GM19467 (cell line): ENCODE measurements around the gene WDR20.
"Not testable (repeated sequence)": the region's sequence is repeated elsewhere in the genome, so short reads cannot be mapped to it uniquely, and the experiment has no call there.

Experiments
- ATAC-seq: cut with Tn5 transposase; IDR thresholded peaks from one replicate; pipeline ENCODE4 v1.9.1; 2021; ENCODE audit warnings: mild to moderate bottlenecking, moderate library complexity; ENCODE audit not compliant: unreplicated experiment

WDR20 gene

DNA sequence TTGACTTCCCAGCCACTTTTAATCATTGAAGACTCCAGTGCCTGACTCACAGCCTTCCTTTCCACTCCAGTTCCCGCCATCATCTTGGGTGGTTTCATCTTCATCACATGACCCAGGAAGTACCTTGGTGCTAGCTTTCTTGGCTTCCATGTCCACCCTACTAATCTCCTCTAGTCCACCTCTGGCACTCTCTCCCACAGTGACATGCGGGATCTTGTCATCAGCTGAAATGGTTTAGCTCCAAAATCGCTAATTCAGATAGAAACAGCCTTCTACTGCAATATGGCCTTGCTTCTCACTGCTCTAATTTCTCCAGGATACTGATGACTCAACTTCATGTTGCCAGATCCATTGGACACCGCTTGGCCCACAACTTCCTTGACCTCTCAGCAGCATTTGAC, 24.5 kb downstream of the WDR20 start:
- no peak for ATAC-seq

DNA sequence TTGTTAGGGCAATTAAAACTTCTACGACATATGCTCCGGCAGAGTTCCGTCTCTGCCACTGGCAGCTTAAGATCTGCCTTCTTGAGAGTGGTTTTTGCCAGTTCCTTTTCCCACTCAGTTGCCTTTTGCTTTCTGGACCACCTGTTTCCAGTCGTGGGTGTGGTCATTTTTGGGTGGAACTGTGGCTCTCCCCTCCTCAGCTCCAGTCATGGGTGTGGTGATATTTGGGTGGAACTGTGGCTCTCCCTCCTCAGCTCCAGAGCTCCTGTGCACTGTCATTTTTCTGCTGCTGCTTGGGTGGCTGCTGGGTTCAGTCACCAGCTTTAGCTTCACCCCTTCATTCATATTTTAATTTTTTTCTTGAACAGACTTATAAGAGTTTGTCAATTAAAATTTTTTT, 25.3 kb downstream of the WDR20 start:
- no peak for ATAC-seq

DNA sequence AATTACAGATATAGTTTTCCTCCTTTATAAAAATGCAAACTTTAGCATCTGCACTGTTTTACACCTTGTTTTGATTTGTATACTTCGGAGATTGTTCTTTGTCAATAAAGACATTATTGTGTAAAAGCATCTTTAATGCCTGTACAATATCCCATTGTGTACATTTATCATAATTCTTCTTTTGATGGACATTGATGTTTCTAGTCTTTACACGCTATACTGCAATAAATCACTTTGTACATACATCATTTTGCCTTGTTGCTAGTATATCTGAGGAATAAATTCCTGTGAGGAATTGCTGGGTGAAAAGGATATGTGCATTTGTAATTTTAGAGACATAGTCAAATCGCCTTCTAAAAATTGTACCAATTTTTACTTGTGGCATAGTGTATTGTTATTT, 30.4 kb downstream of the WDR20 start:
- no peak for ATAC-seq

DNA sequence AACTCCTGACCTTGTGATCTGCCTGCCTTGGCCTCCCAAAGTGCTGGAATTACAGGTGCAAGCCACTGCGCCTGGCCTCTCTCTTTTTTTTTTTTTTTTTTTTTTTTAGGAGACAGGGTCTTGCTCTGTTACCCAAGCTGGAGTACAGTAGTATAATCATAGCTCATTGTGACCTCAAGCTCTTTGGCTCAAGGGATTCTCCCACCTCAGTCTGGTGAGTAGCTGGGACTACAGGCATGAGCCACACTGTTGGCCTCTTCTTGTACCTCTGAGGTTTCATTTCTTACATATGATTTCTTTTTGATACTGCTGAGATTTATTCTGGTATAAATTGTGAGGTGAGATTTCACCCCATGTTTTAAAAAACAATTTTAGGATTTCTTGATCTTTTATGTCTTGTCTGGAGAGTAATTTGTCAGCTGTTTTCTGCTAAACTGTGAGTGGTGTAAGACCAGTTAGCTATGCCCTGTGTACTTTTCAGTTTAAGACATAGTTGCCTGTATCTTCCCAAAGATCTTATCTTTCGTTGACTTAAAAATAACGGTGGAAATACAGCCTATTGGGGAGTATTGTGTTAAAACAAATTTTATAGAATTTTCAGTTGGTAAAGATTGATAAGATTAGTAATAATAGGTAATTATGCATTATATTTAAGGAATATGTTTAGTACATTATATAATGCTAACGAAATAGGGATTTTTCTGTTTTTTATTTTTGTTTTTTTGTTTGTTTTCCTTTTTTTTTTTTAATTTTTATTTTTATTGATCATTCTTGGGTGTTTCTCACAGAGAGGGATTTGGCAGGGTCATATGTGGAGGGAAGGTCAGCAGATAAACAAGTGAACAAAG, 31.7 kb downstream of the WDR20 start:
- no peak for ATAC-seq

DNA sequence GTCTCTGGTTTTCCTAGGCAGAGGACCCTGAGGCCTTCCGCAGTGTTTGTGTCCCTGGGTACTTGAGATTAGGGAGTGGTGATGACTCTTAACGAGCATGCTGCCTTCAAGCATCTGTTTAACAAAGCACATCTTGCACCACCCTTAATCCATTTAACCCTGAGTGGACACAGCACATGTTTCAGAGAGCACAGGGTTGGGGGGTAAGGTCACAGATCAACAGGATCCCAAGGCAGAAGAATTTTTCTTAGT, 32.2 kb downstream of the WDR20 start:
- ATAC-seq = not testable (repeated sequence)

DNA sequence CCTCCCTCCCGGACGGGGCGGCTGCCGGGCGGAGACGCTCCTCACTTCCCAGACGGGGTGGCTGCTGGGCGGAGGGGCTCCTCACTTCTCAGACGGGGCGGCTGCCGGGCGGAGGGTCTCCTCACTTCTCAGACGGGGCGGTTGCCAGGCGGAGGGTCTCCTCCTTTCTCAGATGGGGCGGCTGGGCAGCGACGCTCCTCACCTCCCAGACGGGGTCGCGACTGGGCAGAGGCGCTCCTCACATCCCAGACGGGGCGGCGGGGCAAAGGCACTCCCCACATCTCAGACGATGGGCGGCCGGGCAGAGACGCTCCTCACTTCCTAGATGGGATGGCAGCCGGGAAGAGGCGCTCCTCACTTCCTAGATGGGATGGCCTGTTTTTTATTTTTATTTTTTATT, 33.0 kb downstream of the WDR20 start:
- not testable (repeated sequence) for ATAC-seq

DNA sequence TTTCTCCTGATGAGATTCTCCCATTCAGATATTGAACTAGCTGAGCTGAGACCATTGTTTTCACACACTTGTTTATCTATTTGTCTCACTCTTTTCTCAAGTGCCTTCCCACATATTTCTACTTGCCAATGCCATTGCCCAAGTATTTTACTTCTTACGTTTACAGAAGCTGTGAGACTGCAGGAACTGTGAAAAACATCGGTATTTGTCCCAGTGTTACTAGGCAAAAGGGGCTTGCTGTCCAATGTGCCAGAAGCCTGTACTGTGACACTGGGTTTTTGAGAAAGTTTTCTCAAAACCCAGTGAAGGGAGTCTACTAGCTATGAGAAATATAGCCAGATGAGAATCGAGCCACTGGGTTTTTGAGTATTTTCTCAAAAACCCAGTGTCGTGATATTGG, 37.5 kb downstream of the WDR20 start:
- no peak for ATAC-seq

DNA sequence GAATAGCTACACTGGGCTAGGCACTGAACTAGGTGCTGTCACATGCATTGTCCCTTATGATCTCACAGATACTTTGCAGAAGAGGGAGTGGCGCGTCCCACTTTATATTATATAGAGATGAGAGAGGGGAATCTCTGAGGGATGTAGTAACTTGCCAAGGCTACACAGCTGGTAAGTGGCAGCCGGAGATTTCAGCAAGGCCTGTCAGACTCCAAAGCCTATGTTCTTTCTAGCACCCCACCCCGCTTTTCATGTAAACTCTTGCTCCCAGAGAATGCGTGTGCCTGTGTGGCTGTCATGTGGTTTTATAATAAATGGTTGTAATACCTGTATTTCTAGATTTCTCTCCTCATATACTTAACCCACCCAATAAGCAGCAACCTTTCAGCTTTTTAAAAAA, 39.1 kb downstream of the WDR20 start:
- ATAC-seq = no peak

DNA sequence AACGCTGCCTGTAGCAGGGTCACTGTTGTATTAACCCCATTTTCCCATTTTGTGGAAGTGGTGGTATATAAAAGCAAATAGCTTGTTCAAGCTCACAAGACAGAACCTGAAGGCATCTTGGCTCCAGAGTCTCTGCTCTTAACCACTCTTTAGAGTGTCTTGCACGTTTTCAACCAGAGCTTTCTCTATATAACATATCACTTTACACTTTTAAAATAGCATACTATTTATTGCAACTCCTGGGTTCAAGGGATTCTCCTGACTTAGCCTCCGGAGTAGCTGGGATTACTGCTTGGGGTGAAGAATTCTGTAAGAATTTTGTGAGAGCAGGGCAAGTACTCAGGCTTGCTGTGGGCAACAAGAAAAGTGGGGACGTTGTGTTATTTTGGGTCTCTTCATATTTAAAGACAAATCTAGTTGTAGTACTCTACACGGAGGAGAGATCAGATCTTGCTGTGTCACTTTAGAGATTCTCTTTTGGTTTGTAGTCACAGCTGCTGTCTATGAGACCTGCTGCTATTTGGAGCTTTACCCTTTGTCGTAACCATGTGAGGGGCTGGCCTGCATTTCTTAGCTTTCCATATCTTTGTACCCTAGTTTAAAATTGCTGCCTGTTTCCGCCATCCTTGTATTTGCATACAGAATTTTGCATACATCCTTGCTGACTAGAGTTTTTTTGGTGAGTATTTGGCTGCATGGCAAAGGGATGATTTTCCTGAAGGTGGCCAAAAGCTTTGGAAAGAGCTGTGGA, 40.7 kb downstream of the WDR20 start:
- no peak for ATAC-seq

DNA sequence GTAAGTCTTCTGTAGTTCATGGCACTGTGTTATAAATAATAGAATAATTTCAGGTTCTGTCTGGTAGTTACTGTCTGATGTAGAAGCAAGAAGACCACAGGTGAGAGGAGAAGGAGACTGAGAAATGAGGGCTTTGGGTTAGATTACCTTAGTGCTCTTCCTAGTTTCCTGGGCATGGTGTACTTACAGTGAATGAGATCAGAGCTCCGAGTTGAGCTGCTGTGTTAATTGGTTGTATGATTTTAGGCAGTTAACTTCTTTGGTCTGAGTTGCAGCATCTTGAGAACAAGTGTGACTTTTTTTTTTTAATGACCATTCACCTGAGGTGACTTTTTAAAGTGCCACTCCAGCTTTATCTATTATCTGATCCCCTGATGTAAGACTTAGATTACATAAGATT, 41.5 kb downstream of the WDR20 start:
- no peak for ATAC-seq

DNA sequence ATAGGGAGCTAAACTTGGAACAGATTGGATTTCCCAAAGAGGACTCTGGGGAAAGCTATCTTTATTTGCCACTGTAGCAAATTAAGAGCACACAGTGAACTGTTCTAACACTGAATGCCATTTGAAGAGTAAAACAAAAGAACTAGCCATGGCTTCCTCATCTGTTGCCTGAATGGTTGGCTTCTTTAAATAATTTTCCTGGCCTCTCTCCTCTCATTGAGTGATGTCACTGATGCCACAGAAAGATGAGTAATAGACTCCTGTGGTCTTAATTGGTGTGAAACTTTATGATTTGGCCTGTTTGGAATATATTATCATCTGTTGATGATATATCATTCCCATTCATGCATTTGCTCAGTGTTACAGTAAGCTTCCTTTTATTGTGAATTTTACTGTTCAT, 42.5 kb downstream of the WDR20 start:
- no peak for ATAC-seq

DNA sequence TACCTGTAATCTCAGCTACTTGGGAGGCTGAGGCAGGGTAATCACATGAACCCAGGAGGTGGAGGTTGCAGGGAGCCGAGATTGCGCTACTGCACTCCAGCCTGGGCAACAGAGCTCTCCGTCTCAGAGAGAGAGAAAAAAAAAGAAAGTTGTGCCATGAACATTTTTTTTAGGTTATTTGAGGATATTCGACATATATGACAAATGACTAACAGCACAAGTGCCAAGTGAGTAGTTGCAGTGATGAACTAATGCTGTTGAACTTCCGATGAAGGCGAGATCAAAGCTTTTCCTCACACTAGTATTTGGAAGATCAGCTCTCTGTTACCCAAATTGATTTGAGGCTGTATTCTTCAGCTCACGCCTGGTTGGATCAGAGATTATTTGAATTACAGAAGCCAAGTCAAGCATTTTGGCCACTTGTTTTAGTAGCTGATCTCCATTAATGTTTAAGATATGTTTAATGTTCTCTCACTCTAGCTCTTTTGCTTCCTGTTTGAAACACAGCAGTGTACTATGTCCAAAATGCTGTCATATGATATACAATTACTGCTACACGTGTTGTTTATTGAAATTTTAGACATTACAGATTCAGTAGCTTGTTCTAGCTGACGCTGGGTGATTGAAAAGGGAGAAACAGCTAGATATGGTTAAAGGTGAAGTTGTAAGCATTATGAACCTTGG, 43.4 kb downstream of the WDR20 start:
- ATAC-seq = no peak

DNA sequence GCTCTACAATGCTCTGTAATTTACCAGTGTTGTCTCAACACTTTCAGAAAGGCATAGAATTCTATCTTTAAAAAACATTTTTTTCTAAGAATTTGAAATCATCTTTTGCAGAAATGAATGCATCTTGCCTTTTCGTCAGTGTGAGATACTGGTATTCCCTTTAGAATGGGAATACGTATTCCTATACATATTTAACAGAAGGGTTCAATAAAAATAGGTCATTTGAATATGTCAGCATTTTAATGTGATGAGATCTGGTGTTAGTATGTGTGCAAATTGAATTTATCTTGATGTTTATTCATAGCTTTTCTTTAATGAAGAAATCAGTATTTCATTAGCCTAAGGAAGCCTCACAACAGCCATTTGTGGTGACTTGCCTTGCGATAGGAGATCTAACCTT, 44.2 kb downstream of the WDR20 start:
- ATAC-seq = no peak

DNA sequence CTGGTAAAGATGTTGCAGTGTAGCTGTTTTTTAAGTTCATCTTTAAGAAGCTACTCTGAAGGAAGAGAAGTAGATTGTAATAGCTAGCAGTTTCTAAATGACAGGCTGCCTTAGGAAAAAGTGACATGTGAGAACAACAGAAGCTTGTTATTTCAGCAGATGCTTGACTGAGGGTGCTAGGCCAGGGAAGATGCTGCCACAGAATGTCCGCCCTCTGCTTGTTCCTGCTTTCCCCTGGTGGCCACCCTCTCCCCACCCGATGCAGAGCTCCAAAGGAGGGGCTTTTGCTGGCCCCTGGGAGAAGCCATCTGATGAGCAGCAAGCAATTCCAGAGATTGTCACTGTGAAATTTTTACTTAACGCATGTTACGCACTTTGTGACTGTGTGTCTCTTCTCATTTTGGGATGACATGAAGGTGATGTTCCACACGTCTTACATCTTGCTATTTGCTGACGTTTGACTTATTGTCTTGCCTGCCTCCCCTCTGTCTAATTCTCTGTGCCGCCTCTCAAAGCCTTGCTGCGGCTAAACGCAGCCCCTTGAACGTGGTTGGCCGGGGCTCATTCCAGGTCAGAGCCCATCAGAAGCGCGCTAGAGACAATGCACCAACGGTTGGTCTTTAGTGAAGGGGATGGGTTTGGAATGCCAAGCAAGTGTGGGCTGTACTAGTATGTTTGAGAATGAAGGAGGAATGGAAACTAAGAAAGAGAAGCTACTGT, 44.8 kb downstream of the WDR20 start:
- no peak for ATAC-seq

DNA sequence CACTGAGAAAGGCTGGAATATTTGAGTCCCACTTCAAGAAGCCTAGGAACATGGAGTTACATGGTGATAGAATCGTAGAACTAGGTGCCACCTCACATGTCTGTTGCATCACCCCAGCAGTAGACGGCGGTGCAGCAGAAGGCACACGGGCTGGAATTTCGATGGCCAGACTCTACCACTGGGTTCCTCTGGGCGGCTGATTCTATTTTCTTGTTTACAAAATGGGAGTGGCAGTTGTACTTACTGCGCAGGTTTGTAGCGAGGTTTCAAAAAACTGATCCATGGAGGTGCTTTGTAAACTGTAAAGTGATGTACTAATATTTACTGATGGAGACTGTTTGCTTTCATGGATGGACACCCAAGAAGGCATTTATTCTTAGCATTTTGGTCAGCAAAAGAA, 45.7 kb downstream of the WDR20 start:
- no peak for ATAC-seq

DNA sequence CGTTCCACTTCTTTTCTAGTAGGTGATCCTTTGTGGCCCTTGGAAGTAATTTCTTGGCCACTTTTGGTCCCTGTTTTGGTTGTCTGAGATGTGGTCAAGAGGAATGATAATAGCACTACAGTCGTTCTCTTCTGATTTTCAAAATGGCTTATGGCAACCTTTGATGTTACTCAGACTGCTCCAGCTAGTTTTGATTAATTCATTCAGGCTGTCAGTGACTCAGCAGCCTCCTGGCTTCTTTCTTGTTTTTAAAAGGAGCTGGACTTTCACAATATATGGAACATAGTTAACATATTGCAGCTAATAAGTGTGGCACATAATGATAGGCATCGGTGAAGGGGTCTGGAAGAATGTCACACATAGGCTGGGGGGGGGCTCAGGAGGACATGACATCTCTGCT, 47.3 kb downstream of the WDR20 start:
- no peak for ATAC-seq

DNA sequence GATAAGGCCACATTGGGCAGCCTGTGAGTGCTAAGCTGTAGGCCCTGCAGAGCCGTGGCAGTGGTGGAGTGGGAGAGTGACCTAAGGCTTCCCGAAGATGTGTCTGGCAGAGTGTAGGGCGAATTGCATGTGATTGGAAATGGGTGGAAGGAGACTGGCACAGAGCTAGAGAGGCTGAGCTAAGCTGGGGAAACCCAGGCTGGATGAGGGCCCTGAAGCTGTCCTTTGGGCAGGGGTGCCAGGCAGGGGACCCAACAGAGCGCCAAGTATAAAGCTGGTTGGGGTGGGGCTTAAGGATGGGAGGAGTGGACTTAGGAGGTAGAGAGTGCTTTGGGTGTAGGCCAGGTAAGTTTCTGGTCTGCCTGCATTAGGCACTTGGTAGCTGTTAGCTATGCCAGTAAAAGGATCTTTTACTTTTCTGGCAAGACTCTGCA, 47.9 kb downstream of the WDR20 start:
- ATAC-seq = no peak

DNA sequence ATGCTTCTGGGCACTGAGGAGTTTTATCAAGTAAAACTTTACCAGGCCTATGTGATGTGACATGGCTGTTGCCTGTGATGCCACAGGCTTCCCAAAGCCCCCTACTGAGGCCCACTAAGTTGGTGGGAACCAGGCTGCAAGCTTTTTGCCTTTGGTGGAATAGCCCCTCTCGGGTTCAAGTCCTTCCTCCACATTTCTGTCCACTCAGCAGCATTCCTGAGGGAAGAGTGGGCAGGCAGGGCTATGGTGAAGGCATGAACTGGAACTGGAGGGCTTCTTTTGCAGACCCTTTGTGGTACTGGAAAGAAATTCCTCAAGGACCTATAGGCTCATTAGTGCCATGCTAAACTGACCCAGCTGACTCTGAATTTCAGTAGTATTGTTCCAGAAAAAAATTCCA, 48.5 kb downstream of the WDR20 start:
- ATAC-seq = no peak

DNA sequence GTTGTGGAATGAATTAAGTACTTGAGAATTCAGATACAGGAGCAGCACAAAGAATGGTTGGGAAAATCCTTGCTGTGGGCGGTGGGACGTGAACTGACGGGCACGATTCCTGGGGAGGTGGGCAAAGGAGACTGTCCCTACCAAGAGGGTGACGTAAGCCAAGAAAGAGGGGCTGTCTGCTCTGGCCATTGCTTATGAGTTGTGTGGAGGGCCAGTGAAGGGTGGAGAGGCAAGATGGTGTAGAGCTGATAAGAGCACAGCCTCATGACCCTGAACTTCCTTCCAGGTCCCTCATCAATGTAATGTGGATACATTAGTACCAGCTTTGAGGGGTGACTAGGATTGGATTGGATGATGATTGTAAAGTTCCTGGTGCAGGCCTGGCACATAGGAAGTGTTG, 50.2 kb downstream of the WDR20 start:
- no peak for ATAC-seq

DNA sequence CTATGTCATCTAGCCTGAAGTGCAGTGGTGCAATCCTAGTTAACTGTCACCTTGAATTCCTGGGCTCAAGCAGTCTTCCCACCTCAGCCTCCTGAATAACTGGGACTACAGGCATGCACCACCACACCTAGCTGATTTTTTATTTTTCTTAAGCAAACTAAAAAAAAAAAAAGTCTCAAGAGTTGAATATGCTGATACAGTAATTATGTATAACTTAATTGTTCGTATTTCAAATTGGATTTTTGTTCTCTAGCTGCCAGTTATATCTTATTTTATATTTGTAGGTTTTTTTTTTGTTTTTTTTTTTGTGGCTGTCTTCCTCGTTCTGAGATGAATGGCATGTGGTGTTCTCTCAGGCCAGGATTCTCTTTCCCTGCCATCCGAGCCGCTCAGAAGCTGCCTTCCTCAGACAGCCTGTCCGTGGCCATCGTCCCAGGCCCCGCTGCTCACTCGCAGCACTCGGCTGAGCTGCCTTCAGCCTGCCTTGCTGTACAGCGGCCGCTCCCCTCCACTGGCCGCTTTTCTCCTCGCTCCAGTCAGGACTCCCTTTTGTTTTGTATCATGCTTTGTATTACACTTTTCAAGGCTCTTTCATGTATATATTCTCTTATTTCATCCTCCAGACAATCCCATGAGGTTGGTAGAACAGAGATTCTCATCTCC, 53.3 kb downstream of the WDR20 start:
- no peak for ATAC-seq

DNA sequence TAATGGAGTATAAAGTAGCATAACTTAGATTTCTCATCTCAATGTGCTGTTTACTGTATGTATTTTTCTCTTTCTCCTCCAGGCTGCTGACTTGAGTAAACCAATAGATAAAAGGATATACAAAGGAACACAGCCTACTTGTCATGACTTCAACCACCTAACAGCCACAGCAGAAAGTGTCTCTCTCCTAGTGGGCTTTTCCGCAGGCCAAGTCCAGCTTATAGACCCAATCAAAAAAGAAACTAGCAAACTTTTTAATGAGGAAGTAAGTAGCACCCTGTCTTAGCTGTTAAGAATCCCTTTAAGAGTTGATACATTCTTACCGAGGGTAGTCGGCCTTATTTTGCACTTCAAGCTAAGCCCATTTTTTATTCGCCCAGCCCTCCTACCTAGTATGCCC, 55.2 kb downstream of the WDR20 start:
- no peak for ATAC-seq
